ENCODE data around the gene CITED1. TPM values are rescaled to one million over a fixed set of nuclear protein-coding genes. Genes with fewer than 3 reads are reported as not detected.

The CITED1 gene
- total and polyA plus RNA-seq, 8 donors, result 0.49 to 1.5 (median 1.1) TPM; not detected in 2

- H3K27me3 ChIP-seq, result no peaks in the 10 kb centered on the region
- no peak for FAIRE-seq
- peaks cover 4 to 73% (median 36%) of the 10 kb centered on the region in 3 donors for H3K36me3 ChIP-seq
- no peak overlapping the region for H3K27ac ChIP-seq
- H3K4me1 ChIP-seq, result peaks cover 0 to 6% (median 5%) of the 10 kb centered on the region in 3 donors
- 76 to 79% methylated on average over 3 of the region's 3 CpGs for WGBS, 2 donors
- intact Hi-C loops (cut with DNase I), result no loop called here
- peak in 1 of 4 donors; percentile 28 for ATAC-seq
- TF ChIP-seq, protein P1, sequence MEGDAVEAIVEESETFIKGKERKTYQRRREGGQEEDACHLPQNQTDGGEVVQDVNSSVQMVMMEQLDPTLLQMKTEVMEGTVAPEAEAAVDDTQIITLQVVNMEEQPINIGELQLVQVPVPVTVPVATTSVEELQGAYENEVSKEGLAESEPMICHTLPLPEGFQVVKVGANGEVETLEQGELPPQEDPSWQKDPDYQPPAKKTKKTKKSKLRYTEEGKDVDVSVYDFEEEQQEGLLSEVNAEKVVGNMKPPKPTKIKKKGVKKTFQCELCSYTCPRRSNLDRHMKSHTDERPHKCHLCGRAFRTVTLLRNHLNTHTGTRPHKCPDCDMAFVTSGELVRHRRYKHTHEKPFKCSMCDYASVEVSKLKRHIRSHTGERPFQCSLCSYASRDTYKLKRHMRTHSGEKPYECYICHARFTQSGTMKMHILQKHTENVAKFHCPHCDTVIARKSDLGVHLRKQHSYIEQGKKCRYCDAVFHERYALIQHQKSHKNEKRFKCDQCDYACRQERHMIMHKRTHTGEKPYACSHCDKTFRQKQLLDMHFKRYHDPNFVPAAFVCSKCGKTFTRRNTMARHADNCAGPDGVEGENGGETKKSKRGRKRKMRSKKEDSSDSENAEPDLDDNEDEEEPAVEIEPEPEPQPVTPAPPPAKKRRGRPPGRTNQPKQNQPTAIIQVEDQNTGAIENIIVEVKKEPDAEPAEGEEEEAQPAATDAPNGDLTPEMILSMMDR (IDR thresholded peaks at IDR 0.05), result no peak
- no peaks in the 10 kb centered on the region for H3K9me3 ChIP-seq
- no peak overlapping the region for H3K4me3 ChIP-seq
- DNase-seq, result no peak
Measured at GRCh38 chrX:72269671-72270251, 36.0 kb downstream of the CITED1 start.

DNA sequence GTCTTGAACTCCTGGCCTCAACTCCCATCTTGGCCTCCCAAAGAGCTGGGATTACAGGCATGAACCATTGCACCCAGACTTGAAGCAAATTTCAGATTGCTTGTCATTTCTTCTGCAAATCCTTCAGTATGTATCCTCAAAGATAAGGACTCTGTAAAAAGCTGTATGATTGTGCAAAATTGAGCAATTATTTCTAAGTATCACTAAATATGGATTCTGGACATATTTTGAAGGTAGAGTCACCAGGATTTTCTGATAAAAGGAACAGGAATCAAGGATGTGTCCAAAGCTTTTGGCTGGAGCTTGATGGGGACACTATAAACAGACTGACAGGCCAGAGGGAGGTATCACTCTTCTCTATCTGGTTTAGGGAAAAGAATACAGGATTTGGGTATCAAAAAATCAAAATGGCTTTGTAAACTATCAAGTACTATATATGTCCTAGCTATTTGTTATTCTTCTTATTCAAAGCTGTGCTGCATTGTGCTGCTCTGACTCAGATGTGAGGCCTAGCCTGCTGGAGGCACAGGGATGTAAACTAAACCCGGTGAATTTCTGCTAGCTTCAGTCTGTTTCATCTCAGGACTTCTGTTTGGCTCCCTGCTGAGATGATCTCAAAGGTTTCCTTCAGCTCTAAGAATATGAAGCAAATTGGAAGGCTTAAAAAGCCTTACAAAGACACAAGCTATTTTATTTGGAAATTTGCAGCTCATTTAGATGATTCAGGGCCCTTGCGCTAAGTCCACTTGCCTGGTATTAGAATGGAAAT lies 36.9 kb downstream of the CITED1 start:
- TF ChIP-seq, protein P1 (IDR thresholded peaks at IDR 0.05), result no peak
- intact Hi-C loops (cut with DNase I), result no loop called here
- no peaks in the 10 kb centered on the region for H3K9me3 ChIP-seq
- no peak for DNase-seq
- H3K4me3 ChIP-seq, result no peak overlapping the region
- peak; percentile 29 for FAIRE-seq
- H3K27me3 ChIP-seq, result no peaks in the 10 kb centered on the region
- no peak overlapping the region for H3K27ac ChIP-seq
- no peak for ATAC-seq
- H3K4me1 ChIP-seq, result peaks cover 0 to under 1% (median 0%) of the 10 kb centered on the region in 3 donors
- peaks cover 4 to 63% (median 33%) of the 10 kb centered on the region in 3 donors for H3K36me3 ChIP-seq
- WGBS, 2 donors, result 93 to 95% methylated on average over 2 of the region's 2 CpGs

DNA sequence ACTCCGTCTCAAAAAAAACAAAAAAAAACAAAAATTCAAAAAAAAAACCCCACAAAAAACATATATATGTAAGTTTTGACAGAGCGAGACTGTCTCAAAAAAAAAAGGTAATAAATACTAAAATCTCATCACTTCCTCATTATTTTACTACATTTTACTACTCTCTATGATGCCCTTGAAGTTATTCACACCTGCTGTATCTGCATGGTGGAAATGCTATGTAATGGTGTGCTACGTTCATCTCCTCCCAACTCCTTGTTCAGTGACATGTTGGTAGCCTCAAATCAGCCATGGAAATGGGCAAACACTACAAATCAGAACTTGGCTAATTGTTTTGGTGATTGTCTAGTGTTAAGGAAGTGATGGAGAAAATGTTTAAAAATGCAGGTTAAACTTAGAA lies 40.5 kb downstream of the CITED1 start:
- H3K4me3 ChIP-seq, result no peak overlapping the region
- WGBS, 2 donors, result 94 to 95% methylated on average over 3 of the region's 3 CpGs
- no peaks in the 10 kb centered on the region for H3K4me1 ChIP-seq
- TF ChIP-seq, protein P1 (IDR thresholded peaks at IDR 0.05), result no peak
- H3K27me3 ChIP-seq, result no peaks in the 10 kb centered on the region
- intact Hi-C loops (cut with DNase I), result no loop called here
- H3K27ac ChIP-seq, result no peak overlapping the region
- ATAC-seq (no peak), FAIRE-seq (no peak), DNase-seq (no peak)
- H3K36me3 ChIP-seq, result peaks cover 0 to 30% (median 9%) of the 10 kb centered on the region in 3 donors
- H3K9me3 ChIP-seq, result no peaks in the 10 kb centered on the region

DNA sequence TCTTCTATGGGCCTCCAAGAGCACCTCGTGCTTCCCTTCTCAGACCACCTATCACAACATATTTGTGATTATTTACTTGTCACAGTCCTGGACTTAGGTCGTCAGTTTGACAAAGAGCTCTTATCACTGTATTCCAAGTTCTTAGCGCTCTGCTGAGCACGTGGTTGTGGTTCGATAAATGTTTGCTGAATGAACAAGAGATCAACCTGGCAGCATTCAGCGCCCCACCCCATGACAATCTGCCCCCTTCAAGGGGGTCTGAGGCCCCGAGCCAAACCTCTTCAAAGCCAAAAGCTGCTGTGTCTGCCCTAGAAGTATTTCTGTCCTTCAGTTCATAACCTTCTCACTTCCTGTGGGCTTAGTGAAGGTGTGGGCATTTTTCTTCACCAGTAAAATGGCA lies 43.6 kb downstream of the CITED1 start:
- no peaks in the 10 kb centered on the region for H3K9me3 ChIP-seq
- no peak overlapping the region for H3K27ac ChIP-seq
- DNase-seq, result no peak
- no peak for FAIRE-seq
- no peaks in the 10 kb centered on the region for H3K27me3 ChIP-seq
- peak in 1 of 4 donors; percentile 28 for ATAC-seq
- H3K4me1 ChIP-seq, result no peaks in the 10 kb centered on the region
- WGBS, 2 donors, result 24 to 31% methylated on average over 7 of the region's 7 CpGs
- no peak overlapping the region for H3K4me3 ChIP-seq
- intact Hi-C loops (cut with DNase I), result no loop called here
- no peaks in the 10 kb centered on the region for H3K36me3 ChIP-seq
- TF ChIP-seq, protein P1 (IDR thresholded peaks at IDR 0.05), result no peak

DNA sequence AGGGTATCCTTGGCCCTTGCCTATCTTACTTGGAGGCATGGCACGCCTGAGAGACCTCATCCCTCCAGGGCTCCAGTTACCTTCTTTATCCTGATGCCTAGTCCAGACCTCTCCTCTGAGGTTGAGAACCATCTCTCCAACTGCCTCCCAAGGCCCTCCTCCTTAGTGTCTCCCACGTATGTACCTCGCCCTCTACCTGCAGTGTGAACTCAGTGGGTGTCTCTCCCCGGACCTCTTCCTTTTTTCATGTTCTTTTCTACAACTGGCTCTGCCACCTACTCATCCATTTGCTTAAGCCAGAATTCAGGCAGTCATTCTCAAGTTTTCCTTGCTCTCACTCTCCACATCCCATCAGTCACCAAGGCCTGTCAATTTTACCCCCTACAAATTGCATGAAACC lies 45.3 kb downstream of the CITED1 start:
- intact Hi-C loops (cut with DNase I), result no loop called here
- Histone ChIP-seq H3K36me3 (no peaks in the 10 kb centered on the region), H3K27me3 (no peaks in the 10 kb centered on the region), H3K4me1 (no peaks in the 10 kb centered on the region), H3K4me3 (no peak overlapping the region), H3K27ac (no peak overlapping the region), H3K9me3 (no peaks in the 10 kb centered on the region)
- no peak for FAIRE-seq
- ATAC-seq, result no peak
- TF ChIP-seq, protein P1 (IDR thresholded peaks at IDR 0.05), result no peak
- 92 to 95% methylated on average over 4 of the region's 4 CpGs for WGBS, 2 donors
- no peak for DNase-seq

Measured in pancreas (tissue), 10 donors.